ENCODE results near the gene BRMS1.

The BRMS1 gene

DNA sequence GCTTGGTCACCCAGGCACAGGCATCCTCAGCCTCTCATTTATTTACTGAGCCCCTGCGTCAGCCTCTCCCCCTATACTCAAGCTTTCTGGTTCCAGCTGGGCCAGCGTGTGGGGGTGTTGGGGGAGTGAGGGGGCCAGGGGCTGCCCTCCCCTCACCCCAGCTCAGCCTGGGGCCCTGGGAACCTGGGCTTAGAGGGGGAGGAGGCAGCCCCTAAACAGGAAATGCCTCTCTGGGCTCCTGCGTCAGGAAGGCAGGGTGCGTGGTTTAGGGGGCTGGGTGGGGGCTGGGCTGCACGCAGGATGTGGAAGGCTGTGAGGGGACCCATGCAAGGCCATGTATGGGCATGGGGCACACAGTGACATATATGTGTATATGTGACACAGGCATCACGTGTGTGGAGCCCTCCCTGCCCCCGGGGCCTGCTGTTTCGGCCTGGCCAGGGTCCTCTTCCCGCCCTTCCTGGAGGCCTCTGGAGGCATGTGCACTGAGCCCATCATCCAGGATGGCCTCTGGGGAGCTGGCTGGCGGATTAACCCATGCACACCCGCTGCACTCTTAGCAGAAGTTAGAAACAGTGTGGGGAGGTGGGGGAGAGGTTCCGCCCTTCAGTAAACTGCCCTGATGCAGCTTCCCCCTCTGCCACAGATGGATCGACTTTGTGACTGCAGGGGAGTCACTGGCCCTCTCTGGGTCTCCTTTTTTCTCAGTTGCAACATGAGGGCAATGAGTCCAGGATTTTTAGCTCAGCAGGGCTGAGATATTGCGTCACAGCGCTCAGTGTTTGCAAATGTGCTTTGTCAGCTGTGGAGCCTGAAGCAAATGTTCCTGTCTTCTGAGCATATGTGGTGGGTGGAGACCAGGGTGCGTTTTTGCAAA is 26.9 kb downstream of the BRMS1 start:
- Histone ChIP-seq H3K4me2 (ENCODE audit: low read length, poor library complexity, severe bottlenecking) (no peak overlapping the region), H3K23ac (ENCODE audit: low read length in 2 of 2) (peak overlapping the region; percentile 44 to 94), H3K27ac (ENCODE audit: low read length, poor library complexity, severe bottlenecking) (peak overlapping the region; percentile 67), H3K9me3 (ENCODE audit: control insufficient read depth, low read length) (no peaks in the 10 kb centered on the region), H2BK120ac (ENCODE audit: low read depth, low read length) (peak overlapping the region; percentile 99), H3K18ac (ENCODE audit: low read depth in 1 of 2, low read length in 2 of 2) (peak overlapping the region; percentile 96 to 99), H4K8ac (ENCODE audit: low read length) (peak overlapping the region; percentile 95), H2BK5ac (ENCODE audit: low read depth, low read length, poor library complexity, severe bottlenecking) (no peak overlapping the region), H3K27me3 (ENCODE audit: control insufficient read depth in 1 of 2, insufficient read depth in 1 of 2, low read length in 2 of 2) (no peaks in the 10 kb centered on the region), H3K4ac (ENCODE audit: low read depth in 1 of 2, low read length in 2 of 2) (peak overlapping the region; percentile 95 to 96), H3K14ac (ENCODE audit: low read length in 2 of 2) (peak overlapping the region in 1 of 2 experiments; percentile 96), H3K4me1 (ENCODE audit: control insufficient read depth, insufficient read depth, low read depth, low read length) (peaks cover 49% of the 10 kb centered on the region), H2AFZ (ENCODE audit: low read depth, low read length) (peak overlapping the region; percentile 54), H3K9ac (ENCODE audit: low read length) (peak overlapping the region; percentile 81), H2BK15ac (ENCODE audit: low read depth, poor library complexity, severe bottlenecking) (peak overlapping the region; percentile 77), H2AK5ac (ENCODE audit: low read length, severe bottlenecking) (peak overlapping the region; percentile 45), H3K4me3 (ENCODE audit: insufficient read depth in 1 of 2, low read depth in 1 of 2, low read length in 2 of 2) (peak overlapping the region in 1 of 2 experiments; percentile 62), H3K79me1 (replicated peaks; ENCODE audit: low read length, poor library complexity, severe bottlenecking) (peaks cover 5% of the 10 kb centered on the region), H4K91ac (ENCODE audit: low read length) (peak overlapping the region; percentile 100), H2BK12ac (ENCODE audit: low read length in 2 of 2) (peak overlapping the region; percentile 98 to 99), H3K36me3 (ENCODE audit: control insufficient read depth in 1 of 2, insufficient read depth in 2 of 2, low read depth in 1 of 2, low read length in 2 of 2) (peaks cover 8 to 17% of the 10 kb centered on the region in 2 experiments)
- 14% methylated on average over 14 of the region's 16 CpGs for WGBS
- DNase-seq = peak; percentile 95

DNA sequence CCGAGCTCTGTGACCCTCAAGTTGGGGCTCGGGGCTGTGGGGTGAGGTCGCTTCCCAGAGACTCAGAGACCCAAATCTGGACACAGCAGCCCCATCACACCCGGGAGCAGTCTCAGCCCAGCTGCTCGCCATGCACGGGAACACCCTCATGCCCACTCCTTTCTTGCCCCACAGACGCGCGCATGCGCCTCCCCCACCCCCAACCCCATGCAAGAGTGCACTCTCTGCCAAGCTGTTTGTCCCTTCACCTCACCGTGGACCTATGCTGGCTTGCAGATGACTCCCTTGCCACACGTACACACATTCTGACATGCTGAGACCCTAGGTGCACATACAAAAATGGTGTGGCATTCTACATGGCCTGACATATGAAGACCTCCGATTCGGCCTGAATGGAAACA is 27.6 kb downstream of the BRMS1 start:
- peak overlapping the region in 1 of 2 experiments; percentile 96 for H3K14ac ChIP-seq (ENCODE audit: low read length in 2 of 2)
- peak overlapping the region; percentile 90 to 99 for H2BK12ac ChIP-seq (ENCODE audit: low read length in 2 of 2)
- H3K9me3 ChIP-seq (ENCODE audit: control insufficient read depth, low read length) = no peaks in the 10 kb centered on the region
- H3K9ac ChIP-seq (ENCODE audit: low read length) = peak overlapping the region; percentile 81
- H4K8ac ChIP-seq (ENCODE audit: low read length) = peak overlapping the region; percentile 95
- peak overlapping the region in 1 of 2 experiments; percentile 62 for H3K4me3 ChIP-seq (ENCODE audit: insufficient read depth in 1 of 2, low read depth in 1 of 2, low read length in 2 of 2)
- peaks cover 49% of the 10 kb centered on the region for H3K4me1 ChIP-seq (ENCODE audit: control insufficient read depth, insufficient read depth, low read depth, low read length)
- H3K23ac ChIP-seq (ENCODE audit: low read length in 2 of 2) = peak overlapping the region in 1 of 2 experiments; percentile 81
- WGBS = 16% methylated on average over 11 of the region's 14 CpGs
- peaks cover 5% of the 10 kb centered on the region for H3K79me1 ChIP-seq (replicated peaks; ENCODE audit: low read length, poor library complexity, severe bottlenecking)
- H2BK120ac ChIP-seq (ENCODE audit: low read depth, low read length) = peak overlapping the region; percentile 99
- DNase-seq = peak; percentile 74
- peak overlapping the region; percentile 18 for H2AK5ac ChIP-seq (ENCODE audit: low read length, severe bottlenecking)
- peak overlapping the region; percentile 96 to 99 for H3K18ac ChIP-seq (ENCODE audit: low read depth in 1 of 2, low read length in 2 of 2)
- H2AFZ ChIP-seq (ENCODE audit: low read depth, low read length) = peak overlapping the region; percentile 36
- H3K27me3 ChIP-seq (ENCODE audit: control insufficient read depth in 1 of 2, insufficient read depth in 1 of 2, low read length in 2 of 2) = no peaks in the 10 kb centered on the region
- H3K4ac ChIP-seq (ENCODE audit: low read depth in 1 of 2, low read length in 2 of 2) = peak overlapping the region; percentile 95 to 96
- H4K91ac ChIP-seq (ENCODE audit: low read length) = peak overlapping the region; percentile 100
- peak overlapping the region; percentile 83 for H2BK15ac ChIP-seq (ENCODE audit: low read depth, poor library complexity, severe bottlenecking)
- peak overlapping the region; percentile 57 for H3K4me2 ChIP-seq (ENCODE audit: low read length, poor library complexity, severe bottlenecking)
- no peak overlapping the region for H2BK5ac ChIP-seq (ENCODE audit: low read depth, low read length, poor library complexity, severe bottlenecking)
- peaks cover 8 to 17% of the 10 kb centered on the region in 2 experiments for H3K36me3 ChIP-seq (ENCODE audit: control insufficient read depth in 1 of 2, insufficient read depth in 2 of 2, low read depth in 1 of 2, low read length in 2 of 2)
- peak overlapping the region; percentile 67 for H3K27ac ChIP-seq (ENCODE audit: low read length, poor library complexity, severe bottlenecking)

DNA sequence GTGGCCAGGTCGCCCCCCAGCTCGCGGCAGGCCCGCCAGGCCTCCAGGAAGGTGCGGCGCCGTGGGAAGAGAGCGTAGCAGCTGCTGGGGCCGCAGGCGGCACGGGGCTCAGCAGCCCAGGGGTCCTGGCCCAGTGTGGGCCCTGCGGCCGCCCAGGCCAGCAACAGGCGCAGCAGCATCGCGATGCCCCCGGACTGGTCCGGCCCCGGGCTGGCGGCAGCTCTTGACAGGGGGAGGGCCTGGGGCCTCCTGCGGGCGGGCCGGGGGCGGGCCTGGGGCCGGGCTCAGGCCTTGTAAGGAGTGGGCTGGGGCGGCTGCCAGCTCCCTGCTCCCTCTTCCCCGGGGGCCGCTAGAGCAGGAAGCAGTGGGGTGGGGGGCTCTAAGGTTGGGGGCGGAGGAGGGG is 28.1 kb downstream of the BRMS1 start, which contains the start of gene CD248:
Gene CD248 (minus strand): TSS at position 196 of the 403 bp plus-strand sequence. CDS start 17 bp downstream, at position 179.
- H2BK120ac ChIP-seq (ENCODE audit: low read depth, low read length) = peak within 1 kb of the TSS; percentile 99
- WGBS = 22% methylated on average over 22 of the region's 29 CpGs
- H3K4ac ChIP-seq (ENCODE audit: low read depth in 1 of 2, low read length in 2 of 2) = peak within 1 kb of the TSS; percentile 95 to 96
- peak within 1 kb of the TSS; percentile 87 for H2BK15ac ChIP-seq (ENCODE audit: low read depth, poor library complexity, severe bottlenecking)
- peak within 1 kb of the TSS in 1 of 2 experiments; percentile 98 for H3K14ac ChIP-seq (ENCODE audit: low read length in 2 of 2)
- H3K27ac ChIP-seq (ENCODE audit: low read length, poor library complexity, severe bottlenecking) = peak within 1 kb of the TSS; percentile 67
- no peaks in the 10 kb centered on the region for H3K27me3 ChIP-seq (ENCODE audit: control insufficient read depth in 1 of 2, insufficient read depth in 1 of 2, low read length in 2 of 2)
- peaks cover 5% of the 10 kb centered on the region for H3K79me1 ChIP-seq (replicated peaks; ENCODE audit: low read length, poor library complexity, severe bottlenecking)
- peak within 1 kb of the TSS; percentile 90 to 99 for H2BK12ac ChIP-seq (ENCODE audit: low read length in 2 of 2)
- DNase-seq = peak; percentile 82
- H3K9ac ChIP-seq (ENCODE audit: low read length) = peak within 1 kb of the TSS; percentile 94
- H3K4me3 ChIP-seq (ENCODE audit: insufficient read depth in 1 of 2, low read depth in 1 of 2, low read length in 2 of 2) = peak within 1 kb of the TSS; percentile 23 to 99
- no peaks in the 10 kb centered on the region for H3K9me3 ChIP-seq (ENCODE audit: control insufficient read depth, low read length)
- H3K18ac ChIP-seq (ENCODE audit: low read depth in 1 of 2, low read length in 2 of 2) = peak within 1 kb of the TSS; percentile 96 to 99
- H2AFZ ChIP-seq (ENCODE audit: low read depth, low read length) = peak within 1 kb of the TSS; percentile 36
- peaks cover 51% of the 10 kb centered on the region for H3K4me1 ChIP-seq (ENCODE audit: control insufficient read depth, insufficient read depth, low read depth, low read length)
- peaks cover 8 to 17% of the 10 kb centered on the region in 2 experiments for H3K36me3 ChIP-seq (ENCODE audit: control insufficient read depth in 1 of 2, insufficient read depth in 2 of 2, low read depth in 1 of 2, low read length in 2 of 2)
- H3K23ac ChIP-seq (ENCODE audit: low read length in 2 of 2) = peak within 1 kb of the TSS in 1 of 2 experiments; percentile 94
- peak within 1 kb of the TSS; percentile 100 for H4K91ac ChIP-seq (ENCODE audit: low read length)
- H3K4me2 ChIP-seq (ENCODE audit: low read length, poor library complexity, severe bottlenecking) = peak within 1 kb of the TSS; percentile 69
- H4K8ac ChIP-seq (ENCODE audit: low read length) = peak within 1 kb of the TSS; percentile 95
- H2AK5ac ChIP-seq (ENCODE audit: low read length, severe bottlenecking) = peak within 1 kb of the TSS; percentile 49
- H2BK5ac ChIP-seq (ENCODE audit: low read depth, low read length, poor library complexity, severe bottlenecking) = no peak within 1 kb of the TSS
